ENCODE measurements around the gene WWOX. TPM values are rescaled to one million over a fixed set of nuclear protein-coding genes. Genes with fewer than 3 reads are reported as not detected.

The WWOX gene
- total and polyA plus RNA-seq, 2 of the 13 experiments (the other 11 are each of a cell fraction or from before 2014, with no cell fraction given), result 9.1 to 37.4 TPM

DNA sequence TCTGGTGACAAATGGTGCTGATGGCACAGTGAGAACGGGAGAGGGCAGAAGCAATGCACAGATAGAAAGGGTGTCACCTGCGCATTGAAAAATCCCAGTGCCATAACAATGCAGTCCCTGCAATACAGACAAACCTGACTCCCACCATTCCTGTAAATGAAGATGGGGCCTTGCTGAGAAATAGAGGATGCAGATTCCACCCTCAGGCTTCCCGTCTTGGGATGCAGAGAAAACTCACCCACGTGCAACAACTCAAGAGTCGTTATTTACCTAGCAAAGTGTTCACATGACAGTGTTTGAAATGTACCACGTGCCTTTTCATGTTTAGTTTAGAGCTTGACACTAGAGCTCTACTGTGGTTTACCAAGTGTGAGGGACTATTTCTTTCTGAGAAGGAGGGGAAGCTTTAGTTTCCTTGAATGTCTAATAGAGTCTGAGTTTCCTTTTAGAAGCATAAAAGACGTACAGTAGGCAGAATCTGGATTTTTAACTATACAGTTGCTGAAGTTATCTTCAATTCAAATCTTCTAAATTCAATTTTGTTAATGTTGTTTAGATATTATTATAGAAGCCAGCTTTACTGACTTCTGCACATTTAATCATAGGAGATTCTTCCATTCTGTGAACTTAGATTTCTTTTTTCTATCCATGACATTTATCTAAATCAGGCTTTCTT is 35.6 kb downstream of the WWOX start (continued):
- peak; percentile 82 for TF ChIP-seq ZSCAN9 (CRISPR knock-in tag; IDR thresholded peaks at IDR 0.05; ENCODE audit: borderline replicate concordance)
- TF ChIP-seq U2AF1 (optimal IDR thresholded peaks at IDR 0.05; ENCODE audit: low read depth, low read length), result no peak
- no peak for TF ChIP-seq ATM (IDR thresholded peaks at IDR 0.05; ENCODE audit: borderline replicate concordance)
- TF ChIP-seq, protein P1, sequence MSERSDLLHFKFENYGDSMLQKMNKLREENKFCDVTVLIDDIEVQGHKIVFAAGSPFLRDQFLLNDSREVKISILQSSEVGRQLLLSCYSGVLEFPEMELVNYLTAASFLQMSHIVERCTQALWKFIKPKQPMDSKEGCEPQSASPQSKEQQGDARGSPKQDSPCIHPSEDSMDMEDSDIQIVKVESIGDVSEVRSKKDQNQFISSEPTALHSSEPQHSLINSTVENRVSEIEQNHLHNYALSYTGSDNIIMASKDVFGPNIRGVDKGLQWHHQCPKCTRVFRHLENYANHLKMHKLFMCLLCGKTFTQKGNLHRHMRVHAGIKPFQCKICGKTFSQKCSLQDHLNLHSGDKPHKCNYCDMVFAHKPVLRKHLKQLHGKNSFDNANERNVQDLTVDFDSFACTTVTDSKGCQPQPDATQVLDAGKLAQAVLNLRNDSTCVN (CRISPR knock-in tag; IDR thresholded peaks at IDR 0.05; ENCODE audit: borderline replicate concordance), result peak; percentile 47; the same call in 1 of the 2 replicates
- peak; percentile 71; the same call in 1 of the 2 replicates for TF ChIP-seq ZNF878 (CRISPR knock-in tag; IDR thresholded peaks at IDR 0.05)
- TF ChIP-seq ZSCAN25 (CRISPR knock-in tag; IDR thresholded peaks at IDR 0.05), result no peak
- no peak for TF ChIP-seq ASH2L (IDR thresholded peaks at IDR 0.05; ENCODE audit: insufficient read length, low read depth, low read length)
- TF ChIP-seq ZNF674 (CRISPR knock-in tag; IDR thresholded peaks at IDR 0.05; ENCODE audit: low read depth), result no peak
- TF ChIP-seq, protein P2, sequence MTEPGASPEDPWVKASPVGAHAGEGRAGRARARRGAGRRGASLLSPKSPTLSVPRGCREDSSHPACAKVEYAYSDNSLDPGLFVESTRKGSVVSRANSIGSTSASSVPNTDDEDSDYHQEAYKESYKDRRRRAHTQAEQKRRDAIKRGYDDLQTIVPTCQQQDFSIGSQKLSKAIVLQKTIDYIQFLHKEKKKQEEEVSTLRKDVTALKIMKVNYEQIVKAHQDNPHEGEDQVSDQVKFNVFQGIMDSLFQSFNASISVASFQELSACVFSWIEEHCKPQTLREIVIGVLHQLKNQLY (CRISPR knock-in tag; IDR thresholded peaks at IDR 0.05), result peak; percentile 81; the same call in 1 of the 2 replicates
- TF ChIP-seq, protein P3, sequence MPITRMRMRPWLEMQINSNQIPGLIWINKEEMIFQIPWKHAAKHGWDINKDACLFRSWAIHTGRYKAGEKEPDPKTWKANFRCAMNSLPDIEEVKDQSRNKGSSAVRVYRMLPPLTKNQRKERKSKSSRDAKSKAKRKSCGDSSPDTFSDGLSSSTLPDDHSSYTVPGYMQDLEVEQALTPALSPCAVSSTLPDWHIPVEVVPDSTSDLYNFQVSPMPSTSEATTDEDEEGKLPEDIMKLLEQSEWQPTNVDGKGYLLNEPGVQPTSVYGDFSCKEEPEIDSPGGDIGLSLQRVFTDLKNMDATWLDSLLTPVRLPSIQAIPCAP (CRISPR knock-in tag; IDR thresholded peaks at IDR 0.05; ENCODE audit: low read depth), result no peak
- 0 out of 2 replicates have a peak, but pooled peaks have one; percentile 27 for TF ChIP-seq RFXANK (CRISPR knock-in tag; IDR thresholded peaks at IDR 0.05)
- TF ChIP-seq ZNF350 (CRISPR knock-in tag; IDR thresholded peaks at IDR 0.05; ENCODE audit: borderline replicate concordance, low read depth), result no peak
- TF ChIP-seq, protein P4, sequence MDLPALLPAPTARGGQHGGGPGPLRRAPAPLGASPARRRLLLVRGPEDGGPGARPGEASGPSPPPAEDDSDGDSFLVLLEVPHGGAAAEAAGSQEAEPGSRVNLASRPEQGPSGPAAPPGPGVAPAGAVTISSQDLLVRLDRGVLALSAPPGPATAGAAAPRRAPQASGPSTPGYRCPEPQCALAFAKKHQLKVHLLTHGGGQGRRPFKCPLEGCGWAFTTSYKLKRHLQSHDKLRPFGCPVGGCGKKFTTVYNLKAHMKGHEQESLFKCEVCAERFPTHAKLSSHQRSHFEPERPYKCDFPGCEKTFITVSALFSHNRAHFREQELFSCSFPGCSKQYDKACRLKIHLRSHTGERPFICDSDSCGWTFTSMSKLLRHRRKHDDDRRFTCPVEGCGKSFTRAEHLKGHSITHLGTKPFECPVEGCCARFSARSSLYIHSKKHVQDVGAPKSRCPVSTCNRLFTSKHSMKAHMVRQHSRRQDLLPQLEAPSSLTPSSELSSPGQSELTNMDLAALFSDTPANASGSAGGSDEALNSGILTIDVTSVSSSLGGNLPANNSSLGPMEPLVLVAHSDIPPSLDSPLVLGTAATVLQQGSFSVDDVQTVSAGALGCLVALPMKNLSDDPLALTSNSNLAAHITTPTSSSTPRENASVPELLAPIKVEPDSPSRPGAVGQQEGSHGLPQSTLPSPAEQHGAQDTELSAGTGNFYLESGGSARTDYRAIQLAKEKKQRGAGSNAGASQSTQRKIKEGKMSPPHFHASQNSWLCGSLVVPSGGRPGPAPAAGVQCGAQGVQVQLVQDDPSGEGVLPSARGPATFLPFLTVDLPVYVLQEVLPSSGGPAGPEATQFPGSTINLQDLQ (CRISPR knock-in tag; IDR thresholded peaks at IDR 0.05), result no peak
- TF ChIP-seq NCOA2 (CRISPR knock-in tag; IDR thresholded peaks at IDR 0.05), result peak; percentile 69; the same call in 1 of the 2 replicates
- TF ChIP-seq RELA (CRISPR knock-in tag; IDR thresholded peaks at IDR 0.05), result no peak
- TF ChIP-seq, protein P5, sequence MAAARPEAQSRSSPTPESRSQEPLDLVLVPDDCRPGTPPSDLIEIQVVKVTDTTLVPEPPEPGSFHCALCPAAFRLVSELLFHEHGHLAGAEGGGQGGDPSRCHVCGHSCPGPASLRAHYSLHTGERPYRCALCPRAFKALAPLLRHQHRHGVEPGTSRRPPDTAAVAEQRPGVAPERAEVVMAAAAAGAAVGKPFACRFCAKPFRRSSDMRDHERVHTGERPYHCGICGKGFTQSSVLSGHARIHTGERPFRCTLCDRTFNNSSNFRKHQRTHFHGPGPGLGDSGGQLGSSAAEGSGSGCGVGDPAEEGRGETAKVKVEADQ (CRISPR knock-in tag; IDR thresholded peaks at IDR 0.05; ENCODE audit: borderline replicate concordance), result no peak
- TF ChIP-seq, protein P6, sequence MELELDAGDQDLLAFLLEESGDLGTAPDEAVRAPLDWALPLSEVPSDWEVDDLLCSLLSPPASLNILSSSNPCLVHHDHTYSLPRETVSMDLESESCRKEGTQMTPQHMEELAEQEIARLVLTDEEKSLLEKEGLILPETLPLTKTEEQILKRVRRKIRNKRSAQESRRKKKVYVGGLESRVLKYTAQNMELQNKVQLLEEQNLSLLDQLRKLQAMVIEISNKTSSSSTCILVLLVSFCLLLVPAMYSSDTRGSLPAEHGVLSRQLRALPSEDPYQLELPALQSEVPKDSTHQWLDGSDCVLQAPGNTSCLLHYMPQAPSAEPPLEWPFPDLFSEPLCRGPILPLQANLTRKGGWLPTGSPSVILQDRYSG (CRISPR knock-in tag; IDR thresholded peaks at IDR 0.05), result no peak
- TF ChIP-seq WIZ (CRISPR knock-in tag; IDR thresholded peaks at IDR 0.05), result no peak
- no peak for TF ChIP-seq GPN1 (CRISPR knock-in tag; IDR thresholded peaks at IDR 0.05; ENCODE audit: borderline replicate concordance)
